GM12892 (cell line): ENCODE measurements around the gene APOH.

ENCODE experiments used
- POLR2A ChIP-seq: IDR thresholded peaks from 2 replicates; pipeline ENCODE4 v1.6.1; 2011; ENCODE audit warnings: low read depth, low read length, control low read depth
- POLR2AphosphoS5 ChIP-seq: IDR thresholded peaks from 2 replicates; pipeline ENCODE4 v1.6.1; 2011; ENCODE audit warnings: low read depth, low read length, control low read depth
- TAF1 ChIP-seq: IDR thresholded peaks from 2 replicates; pipeline ENCODE4 v1.6.1; 2011; ENCODE audit warnings: low read depth, mild to moderate bottlenecking, control low read depth, low read length, borderline replicate concordance

GRCh38 chr17:66200685-66201092 is 28.5 kb downstream of the APOH start:
- TF ChIP-seq POLR2AphosphoS5 (no peak), POLR2A (no peak), TAF1 (no peak)
